CD4-positive, alpha-beta T cell treated with Interleukin-17A for 1 hour (primary cell): ENCODE measurements around the gene CSTB.

Source experiments
- DNase-seq: peaks from one replicate; pipeline ENCODE4 v3.0.0-alpha.2; 2020

Gene CSTB

GRCh38 chr21:43766734-43767497 is 9.2 kb downstream of the CSTB start:
- DNase-seq: no peak

DNA sequence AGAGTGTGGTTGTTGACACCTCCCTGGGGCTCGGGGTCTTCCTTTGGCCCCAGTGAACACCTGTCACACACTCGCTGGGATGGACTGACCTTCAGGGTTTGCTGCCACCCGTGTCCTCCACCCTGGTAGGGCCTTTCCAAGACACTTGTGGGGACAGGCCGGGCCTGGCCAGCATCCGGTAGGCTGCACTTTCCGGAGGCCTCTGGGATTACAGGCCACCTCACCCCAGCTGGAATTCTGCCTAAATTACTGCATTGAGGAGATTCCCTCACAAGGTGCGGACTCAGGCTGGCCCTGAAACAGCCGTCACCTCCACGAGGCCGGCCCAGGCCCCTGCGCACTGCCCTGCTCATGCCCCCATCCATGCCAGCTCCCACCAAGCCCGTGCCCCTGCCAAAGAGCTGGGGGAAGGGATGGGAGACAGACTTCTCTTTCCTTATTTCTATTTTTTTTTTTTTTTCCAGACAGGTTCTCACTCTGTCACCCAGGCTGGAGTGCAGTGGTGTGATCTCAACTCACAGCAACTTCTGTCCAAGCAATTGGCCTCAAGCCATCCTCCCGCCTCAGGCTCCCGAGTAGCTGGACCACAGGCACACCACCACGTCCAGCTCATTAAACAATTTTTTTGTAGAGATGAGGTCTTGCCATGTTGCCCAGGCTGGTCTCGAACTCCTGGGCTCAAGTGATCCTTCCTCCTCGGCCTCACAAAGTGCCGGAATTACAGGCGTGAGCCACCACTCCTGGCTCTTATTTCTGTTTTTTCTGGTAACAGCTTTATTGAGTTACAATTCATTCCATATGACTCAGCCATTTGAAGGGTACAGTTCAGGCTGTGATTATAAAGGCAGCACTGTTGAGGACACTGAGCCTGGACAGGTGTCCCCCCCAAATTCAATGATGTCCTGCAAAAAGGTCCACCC is 11.3 kb downstream of the CSTB start:
- no peak for DNase-seq

- no peak for DNase-seq
Observed at GRCh38 chr21:43763901-43764523, 12.1 kb downstream of the CSTB start.

- DNase-seq: no peak
Observed at GRCh38 chr21:43762303-43763128, 13.6 kb downstream of the CSTB start.

GRCh38 chr21:43761886-43762285 is 14.2 kb downstream of the CSTB start:
- no peak for DNase-seq

GRCh38 chr21:43760391-43760958 is 15.6 kb downstream of the CSTB start:
- no peak for DNase-seq

DNA sequence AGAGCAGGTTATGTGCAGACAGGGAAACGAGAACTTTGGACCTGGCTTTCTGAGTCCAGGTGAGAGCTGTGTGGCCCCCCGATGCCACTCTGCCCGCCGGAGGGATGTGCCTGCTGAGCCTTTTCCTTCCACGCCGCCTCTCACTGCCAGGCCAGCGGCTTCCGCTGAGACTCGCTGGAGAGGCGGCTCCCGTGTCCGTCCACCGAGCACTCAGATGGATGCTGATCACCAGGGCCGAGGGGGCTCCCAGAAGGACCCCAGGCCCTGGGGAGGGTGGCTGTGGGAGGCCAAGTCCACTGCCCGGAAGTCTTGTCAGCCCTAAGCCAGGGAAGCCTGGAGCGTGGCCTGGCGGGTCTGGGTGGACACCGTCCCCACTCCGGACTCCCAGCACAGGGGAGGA is 16.5 kb downstream of the CSTB start:
- DNase-seq: no peak

GRCh38 chr21:43758811-43759210 is 17.3 kb downstream of the CSTB start:
- DNase-seq: no peak

DNA sequence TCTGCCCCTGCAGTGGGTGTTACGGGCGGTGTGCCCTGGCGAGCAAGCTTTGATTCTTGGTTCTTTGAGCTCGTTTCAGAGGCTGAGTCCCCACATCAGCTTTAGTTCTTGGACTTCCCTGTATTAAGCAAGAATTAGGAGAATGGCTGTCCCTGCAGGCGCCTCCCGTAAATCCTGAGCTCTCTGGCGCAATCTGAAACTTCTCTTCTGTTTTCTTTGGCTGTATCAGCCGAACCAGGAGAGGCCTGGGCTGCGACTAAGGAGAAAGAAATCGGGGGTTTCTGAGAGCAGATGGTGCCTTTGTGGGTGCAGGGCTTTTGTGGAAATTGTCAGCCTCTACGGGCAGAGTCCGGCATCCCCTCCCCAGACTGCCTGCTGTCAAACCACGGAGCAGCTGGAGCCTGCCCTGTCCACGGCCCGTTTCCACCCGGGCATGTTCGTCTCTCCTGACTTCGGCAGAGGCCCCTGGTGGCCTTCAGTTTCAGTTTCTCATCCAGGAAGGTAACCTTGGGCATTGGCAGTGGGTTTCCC is 17.9 kb downstream of the CSTB start:
- no peak for DNase-seq

- no peak for DNase-seq
Observed at GRCh38 chr21:43757601-43758000, 18.5 kb downstream of the CSTB start.

DNA sequence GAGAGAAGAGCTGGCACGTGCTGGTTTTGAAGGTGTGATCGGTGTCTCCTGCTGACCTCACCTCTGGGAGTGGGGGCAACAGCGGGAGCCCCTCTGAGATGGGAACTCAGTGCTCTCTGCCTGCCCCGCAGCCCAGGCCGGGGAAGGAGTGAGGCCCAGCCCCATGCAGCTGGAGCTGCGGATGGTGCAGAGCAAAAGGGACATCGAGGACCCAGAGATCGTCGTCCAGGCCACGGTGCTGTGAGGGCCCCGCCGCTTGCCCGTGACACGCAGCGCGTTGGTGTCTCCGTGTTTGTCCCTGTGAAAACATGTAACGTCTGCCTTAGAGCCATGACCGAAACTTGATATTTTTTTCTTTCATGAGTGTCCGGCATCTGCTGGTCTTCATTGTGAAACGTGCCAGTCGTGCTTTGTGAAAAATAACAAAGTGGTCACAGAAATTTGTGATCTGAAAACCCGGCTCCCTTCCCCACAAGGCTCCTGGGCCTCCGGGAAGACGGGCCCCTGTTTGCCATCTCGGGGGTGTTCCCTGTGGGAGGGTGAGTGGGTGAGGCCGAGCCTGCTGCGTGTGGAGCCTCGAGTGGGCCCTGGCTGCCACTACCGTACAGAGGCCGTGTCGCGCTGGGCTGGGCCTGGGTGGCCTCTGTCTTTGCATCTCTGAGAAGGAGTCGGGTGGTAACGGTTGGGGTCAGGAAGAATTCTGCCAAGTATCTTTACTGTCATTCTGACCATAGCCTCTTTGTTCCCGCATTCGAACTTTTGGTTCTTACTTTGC is 20.1 kb downstream of the CSTB start:
- DNase-seq: no peak

GRCh38 chr21:43754948-43755781 is 20.9 kb downstream of the CSTB start:
- DNase-seq: no peak

- DNase-seq: no peak
Observed at GRCh38 chr21:43753439-43753799, 22.7 kb downstream of the CSTB start.

- no peak for DNase-seq
Observed at GRCh38 chr21:43752758-43753438, 23.2 kb downstream of the CSTB start.

DNA sequence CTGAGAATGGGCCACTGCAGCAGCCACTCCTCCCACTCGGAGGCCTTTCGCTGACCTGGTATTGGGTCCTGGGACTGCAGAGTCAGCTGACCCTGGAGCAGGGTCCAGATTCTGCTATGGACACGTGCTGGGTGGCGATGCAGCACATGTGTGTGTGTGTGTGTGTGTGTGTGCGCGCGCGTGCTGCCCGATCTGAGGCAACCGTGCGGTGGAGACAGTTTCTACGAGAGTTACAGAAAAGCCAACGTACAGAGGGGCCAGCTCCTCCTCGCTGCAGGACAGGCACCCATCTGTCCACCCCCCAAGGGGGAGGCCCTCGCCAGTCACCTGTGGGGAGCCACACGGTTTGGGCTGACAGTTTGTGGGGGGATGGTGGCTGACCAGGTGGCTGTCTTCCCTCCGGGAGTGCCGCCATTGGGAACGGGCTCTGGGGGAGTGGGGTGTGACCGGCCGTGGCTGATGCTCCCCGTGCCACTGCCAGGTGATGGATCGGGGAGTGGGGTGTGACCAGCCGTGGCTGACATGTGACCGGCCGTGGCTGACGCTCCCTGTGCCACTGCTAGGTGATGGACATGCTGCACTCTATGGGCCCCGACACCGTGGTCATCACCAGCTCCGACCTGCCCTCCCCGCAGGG is 24.0 kb downstream of the CSTB start:
- DNase-seq: no peak

DNA sequence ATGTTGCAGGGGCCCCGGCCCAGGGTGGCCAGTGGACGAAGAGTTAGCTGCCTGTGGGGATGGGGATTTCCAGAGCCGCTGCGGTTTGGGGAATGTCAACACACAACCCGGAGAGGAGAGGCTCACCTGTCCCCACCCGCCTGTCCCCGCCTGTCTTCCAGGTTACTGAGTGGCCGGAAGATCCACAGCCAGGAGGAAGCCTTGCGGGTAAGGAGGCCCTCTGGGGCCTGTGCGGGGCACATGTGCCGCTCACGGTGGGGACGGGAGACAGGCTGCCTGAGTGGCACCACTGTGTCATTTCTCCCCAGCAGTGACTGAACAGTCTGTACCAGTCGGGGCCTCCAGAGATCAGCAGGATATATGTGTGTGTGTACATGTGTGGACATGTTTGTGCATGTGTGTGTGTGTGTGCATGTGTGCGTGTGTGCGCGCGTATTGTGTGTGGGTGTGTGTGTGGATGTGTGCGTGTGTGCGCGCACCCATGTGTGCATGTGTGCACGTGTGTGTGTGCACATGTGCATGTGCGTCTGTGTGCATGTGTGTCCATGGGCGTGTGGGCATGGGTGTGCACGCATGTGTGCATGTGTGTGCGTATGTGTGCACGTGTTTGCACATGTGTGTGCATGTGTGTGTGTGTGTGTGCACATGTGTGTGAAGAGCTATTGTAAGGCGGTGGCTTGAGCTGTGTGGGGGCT is 25.6 kb downstream of the CSTB start:
- DNase-seq: no peak

DNA sequence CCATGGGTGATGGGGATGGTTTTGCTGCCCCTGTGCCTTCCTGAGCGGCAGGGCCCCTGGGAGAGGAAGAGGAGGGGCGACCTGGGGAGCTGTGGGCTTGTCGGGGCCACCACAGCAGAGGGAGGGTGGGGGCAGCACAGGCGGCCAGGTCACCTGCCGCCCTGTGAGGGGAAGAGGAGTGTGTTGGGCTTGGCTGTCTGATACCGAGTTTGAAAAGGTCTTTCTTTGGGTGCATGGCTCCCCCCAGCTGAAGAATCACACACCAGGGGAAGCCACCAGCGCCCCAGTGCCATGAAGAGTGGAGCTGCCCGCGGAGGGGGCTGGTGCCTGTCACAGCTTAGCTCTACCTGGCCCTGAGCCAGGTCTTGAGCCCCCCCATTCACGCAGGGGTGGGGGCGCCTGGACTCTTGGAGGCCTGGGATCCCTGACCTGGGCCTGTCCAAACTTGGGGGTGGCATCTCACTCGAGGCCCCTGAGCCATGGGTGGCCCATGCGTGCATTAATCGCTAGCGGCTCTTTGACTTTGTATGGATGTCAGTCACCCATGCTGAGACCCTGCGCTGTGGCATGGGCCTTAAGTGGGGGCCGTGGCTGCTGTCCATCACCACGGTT is 26.4 kb downstream of the CSTB start:
- DNase-seq: no peak

DNA sequence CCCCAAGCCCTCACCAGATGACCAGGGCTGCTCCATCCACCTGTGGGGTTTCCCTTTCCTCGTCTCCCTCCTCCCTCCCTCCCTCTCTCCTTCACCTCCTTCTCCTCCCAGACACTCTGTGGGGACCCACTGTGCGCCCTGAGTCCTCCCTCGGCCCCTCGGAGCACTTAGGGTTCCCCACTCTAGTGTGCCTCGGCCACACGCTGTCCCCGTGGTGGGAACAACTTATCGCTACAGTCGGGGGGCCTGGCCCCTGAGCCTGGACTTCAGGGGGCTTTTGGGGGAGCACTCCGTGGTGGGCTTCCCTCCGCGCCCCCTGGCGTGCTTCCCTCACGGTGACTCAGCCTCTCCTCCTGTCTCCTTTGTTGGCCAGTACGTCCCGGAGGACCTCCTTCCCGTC is 27.5 kb downstream of the CSTB start:
- DNase-seq: no peak
